ENCODE data around the gene LGALS12. TPM values are rescaled to one million over a fixed set of nuclear protein-coding genes. Genes with fewer than 3 reads are reported as not detected.

LGALS12 gene, protein sequence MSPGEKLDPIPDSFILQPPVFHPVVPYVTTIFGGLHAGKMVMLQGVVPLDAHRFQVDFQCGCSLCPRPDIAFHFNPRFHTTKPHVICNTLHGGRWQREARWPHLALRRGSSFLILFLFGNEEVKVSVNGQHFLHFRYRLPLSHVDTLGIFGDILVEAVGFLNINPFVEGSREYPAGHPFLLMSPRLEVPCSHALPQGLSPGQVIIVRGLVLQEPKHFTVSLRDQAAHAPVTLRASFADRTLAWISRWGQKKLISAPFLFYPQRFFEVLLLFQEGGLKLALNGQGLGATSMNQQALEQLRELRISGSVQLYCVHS
- under 1 TPM; 0.14 to 0.29 (median 0.27) TPM for polyA plus RNA-seq (ENCODE audit: insufficient read length in 4 of 4)

DNA sequence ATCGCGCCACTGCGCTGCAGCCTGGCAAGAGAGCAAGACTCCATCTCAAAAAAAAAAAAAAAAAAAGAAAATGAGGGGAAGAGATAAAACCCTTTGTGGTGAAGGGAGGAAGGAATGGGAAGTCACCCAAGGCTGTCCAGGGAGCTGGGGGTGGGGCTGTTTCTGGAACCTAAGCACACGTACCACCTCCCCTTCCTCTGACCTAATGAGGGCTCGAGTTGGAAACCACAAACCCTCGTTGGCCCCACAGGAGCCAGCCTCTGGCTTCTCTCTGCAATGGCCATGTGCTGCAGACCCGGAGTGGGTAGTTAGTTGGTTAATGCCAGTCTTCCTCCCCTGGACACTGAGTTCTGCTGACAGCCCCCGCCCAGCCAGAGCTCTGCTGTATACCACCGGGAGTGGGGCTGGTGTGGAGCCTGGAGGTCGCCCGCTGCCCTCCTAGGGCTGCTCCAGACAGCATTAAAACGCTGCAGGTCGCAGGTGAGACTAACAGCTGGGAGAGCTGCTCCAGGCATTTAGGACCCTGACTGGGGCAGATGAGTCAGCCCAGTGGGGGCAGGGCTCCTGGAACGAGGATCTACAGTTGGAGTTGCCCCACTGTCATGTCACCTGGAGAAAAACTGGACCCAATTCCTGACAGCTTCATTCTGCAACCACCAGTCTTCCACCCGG, at the start of gene LGALS12:
LGALS12 (plus strand) TSS at position 228 of the 672 bp plus-strand sequence; CDS start at position 603, 375 bp downstream.
- no peak for DNase-seq (ENCODE audit: low read depth in 4 of 4, low spot score in 2 of 4)

DNA sequence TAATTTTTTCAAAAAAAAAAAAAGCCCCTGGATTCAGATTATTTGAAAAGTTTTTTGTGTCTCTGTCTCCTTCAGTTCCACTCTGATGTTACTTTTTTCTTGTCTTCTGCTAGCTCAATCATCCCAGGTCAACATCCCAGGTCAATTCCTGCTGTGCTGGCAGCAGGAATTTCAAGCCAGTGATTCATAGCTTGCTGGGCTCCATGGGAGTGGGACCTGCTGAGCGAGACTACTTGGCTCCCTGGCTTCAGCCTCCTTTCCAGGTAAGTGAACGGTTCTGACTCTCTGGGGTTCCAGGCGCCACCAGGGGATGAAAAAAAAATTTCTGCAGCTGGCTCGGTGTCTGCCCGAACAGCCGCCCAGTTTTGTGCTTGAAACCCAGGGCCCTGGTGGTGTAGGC, 46.3 kb upstream of the LGALS12 start:
- no peak for DNase-seq (ENCODE audit: low read depth in 4 of 4, low spot score in 2 of 4)

DNA sequence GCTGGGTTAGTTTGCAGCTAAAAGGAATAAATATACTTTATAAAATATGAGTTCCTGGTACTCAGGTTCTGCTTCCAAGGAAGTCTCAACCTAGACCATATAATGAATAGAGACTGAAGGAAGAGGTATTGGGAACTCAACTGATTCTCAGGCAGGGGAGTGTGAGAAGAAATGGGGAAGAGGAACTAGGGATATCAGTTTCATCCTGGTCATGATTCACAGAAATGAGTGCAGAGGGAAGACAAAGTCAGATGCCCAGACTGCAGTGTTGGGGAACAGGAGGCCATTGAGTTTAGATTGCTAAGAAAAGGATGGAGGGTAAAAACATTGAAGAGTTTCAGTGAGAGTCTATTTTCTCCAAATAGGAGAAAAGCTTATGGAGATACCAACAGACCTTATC, 43.7 kb upstream of the LGALS12 start:
- DNase-seq (ENCODE audit: low read depth in 4 of 4, low spot score in 2 of 4) = no peak

DNA sequence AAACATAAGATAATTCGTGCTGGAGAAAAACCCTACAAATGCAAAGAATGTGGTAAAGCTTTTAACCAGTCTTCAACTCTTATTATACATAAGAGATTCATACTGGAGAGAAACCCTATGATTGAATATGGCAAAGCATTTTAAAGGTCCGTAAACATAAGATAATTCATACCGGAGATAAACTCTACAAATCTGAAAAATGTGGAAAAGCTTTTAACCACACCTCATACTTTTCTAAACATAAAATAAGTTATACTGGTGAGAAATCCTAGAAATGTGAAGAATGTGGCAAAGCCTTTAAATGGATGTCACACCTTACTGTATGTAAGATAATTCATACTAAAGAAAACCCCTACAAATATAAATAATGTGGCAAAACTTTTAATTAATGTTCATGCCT, 35.6 kb upstream of the LGALS12 start:
- DNase-seq (ENCODE audit: low read depth in 4 of 4, low spot score in 2 of 4) = no peak

DNA sequence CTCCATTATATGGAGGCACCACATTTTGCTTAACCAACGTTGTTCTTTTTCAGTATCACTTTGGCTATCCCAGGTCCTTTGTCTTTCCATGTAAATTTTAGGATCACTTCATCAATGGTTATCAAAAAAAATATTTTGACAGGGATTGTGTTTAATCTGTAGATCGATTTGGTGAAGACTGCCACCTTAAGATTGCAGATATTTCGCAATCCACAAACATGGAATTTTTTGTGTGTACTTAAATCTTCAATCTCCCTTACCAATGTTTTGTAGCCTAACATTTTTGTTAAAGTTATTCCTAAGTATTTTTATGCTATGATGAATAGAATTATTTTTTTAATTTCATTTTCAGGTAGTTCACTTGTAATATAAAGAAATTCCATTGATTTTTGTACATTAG, 33.5 kb upstream of the LGALS12 start:
- DNase-seq (ENCODE audit: low read depth in 4 of 4, low spot score in 2 of 4) = no peak

DNA sequence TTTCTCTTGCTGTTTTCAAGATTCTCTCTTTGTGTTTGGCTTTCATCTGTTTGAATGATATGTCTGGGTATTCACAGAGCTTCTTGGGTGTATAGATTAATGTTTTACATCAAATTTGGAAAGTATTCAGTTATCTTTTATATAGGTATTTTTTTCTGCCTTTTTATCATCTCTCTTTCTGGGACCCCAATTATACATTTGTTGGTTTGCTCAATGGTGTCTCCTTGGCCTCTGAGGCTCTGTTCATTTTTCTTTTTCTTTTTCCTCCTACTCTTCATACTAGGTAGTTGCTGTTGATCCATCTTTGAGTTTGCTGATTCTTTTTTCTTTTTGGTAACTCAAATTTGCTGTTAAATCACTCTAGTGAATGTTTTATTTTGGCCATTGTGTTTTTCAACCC, 29.3 kb upstream of the LGALS12 start:
- no peak for DNase-seq (ENCODE audit: low read depth in 4 of 4, low spot score in 2 of 4)

DNA sequence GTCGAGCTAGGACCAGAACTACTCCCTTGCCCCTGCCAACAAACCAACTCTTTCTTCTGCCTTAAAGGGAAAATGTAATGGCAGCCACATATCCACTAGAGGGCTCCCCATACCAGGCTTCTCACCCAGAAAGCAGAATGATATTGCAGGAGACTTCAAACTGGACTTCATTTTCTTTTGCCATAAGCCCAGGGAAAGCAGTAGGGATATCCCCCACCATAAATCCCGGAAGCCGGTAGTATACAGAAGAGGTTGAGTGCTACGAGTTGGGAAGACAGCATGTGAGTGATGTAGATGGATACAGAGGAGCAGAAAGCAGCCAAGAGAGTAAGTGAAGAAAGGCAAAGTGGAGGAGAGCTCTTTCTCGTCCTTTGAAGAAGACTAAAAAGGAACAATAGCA, 27.0 kb upstream of the LGALS12 start:
- DNase-seq (ENCODE audit: low read depth in 4 of 4, low spot score in 2 of 4) = peak; percentile 29 to 54 (median 44)

DNA sequence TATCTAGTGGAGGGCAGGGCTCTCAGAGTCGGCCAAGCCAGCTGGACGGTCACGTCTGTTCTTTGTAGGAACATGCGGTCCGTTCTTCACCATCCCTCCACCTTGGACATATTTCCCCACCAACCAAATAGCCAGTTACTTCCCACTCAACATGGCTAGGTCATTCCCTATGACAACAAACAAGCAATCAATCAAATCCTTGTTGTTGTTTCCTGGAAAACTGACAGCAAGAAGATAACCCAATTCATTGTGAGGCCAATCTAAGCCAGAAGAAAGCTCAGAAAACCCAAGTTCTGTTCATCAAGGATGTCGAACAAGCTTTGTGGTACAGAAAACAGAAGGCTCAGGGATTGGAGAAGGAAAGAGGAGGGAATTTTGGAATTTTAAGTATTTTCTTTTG, 25.8 kb upstream of the LGALS12 start:
- DNase-seq (ENCODE audit: low read depth in 4 of 4, low spot score in 2 of 4) = no peak

DNA sequence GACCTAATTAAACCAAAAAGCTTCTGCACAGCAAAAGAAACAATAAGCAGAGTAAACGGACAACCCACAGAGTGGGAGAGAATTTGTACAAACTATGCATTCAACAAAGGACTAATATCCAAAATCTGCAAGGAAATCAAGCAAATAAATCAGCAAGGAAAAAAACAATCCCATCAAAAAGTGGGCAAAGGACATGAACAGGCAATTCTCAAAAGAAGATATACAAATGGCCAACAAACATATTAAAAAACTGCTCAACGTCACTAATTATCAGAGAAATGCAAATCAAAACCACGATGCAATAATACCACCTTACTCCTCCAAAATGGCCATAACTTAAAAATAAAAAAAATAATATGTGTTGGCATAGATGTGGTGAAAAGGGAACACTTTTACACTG, 20.1 kb upstream of the LGALS12 start:
- DNase-seq (ENCODE audit: low read depth in 4 of 4, low spot score in 2 of 4) = no peak

DNA sequence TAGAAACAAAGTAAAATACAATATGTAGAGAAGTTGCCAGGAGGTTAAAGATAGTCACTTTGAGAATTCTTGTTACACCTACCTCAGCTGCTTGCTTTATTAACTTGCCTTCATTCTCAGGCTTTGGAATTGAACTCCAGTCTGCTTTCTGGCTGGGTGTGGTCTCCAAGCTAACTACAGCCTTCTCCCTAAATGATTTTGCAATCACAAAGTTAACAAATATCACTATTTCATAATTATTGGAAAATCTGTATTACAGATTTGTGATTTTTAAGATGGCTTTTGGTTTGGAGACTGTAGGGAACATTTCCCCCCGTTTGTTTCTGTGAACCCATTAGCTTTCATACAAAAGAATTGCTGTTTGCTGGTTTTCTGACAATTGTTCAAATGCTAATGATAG, 17.1 kb upstream of the LGALS12 start:
- no peak for DNase-seq (ENCODE audit: low read depth in 4 of 4, low spot score in 2 of 4)

DNA sequence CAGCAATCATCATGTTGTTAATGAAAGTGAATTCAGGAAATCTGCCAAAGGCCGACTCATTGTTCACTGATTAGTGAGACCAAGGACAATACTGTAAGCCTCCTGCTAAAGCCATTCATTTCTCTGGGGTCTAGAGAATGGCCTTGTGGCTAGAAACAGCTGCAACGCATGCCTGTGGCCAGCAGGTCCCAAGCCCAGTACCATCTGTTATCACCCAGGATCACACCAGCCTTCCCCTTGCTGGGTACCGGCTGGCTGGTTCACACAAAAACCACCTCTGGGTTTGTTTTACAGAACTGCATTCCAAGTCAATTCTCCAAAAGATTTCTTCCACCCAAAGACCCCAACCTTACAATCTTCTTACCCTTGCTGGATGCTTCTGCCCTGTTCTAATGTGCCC, 16.0 kb upstream of the LGALS12 start:
- DNase-seq (ENCODE audit: low read depth in 4 of 4, low spot score in 2 of 4) = no peak

DNA sequence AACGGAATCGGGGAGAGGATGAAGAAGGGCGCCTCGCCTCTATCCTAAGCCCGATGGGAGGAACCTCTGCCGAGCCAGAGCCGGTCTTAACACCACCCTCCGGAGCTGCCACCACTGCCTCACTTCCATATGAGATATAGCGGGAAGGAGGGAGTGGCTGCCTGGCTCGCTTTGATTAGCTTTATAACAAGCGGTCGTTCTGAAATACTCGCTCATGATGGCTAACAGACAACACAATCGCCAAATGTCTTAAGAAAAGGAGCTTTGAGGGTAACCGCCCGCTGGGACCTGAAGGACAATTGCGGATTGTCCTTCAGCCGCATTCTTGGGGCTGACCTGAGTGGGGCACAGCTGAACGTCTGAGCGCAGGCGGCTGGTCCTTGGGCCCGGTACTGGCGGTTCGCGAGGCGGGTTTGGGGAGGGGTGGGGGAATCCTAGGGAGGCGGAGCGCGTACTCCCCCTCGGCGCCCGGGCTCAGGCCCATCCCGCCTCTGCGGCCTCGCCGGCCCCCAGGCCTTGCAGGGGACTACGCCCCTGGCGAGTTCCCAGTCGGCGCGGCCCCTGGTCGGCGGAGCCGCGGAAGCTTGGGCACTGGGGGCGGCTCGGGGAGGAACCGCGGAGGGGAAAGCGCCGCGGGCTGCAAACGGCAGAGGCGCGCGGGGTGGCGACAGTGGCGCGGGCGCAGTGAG, 15.2 kb upstream of the LGALS12 start, which contains the start of gene PLAAT5:
PLAAT5 (minus strand) TSS at position 617 of the 689 bp plus-strand sequence; CDS start at position 484, 133 bp downstream.
- peak in 1 of 4 donors; percentile 11 for DNase-seq (ENCODE audit: low read depth in 4 of 4, low spot score in 2 of 4)

DNA sequence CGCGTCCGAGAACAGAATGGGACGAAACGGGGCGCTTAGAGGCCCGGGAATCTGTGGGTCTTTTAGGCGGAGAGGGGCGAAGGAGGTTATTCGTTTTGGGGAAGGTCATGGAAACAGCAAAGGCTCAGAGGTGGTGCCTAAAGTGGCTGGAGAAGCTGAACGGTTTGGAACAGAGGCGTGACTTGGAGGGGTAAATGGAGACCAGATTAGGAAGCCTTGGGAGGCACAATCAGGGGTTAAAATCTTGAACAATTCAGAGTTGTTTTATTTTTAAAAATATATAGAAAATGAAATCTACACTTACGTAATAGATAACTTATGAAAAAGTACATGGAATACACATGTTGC, 14.7 kb upstream of the LGALS12 start:
- DNase-seq (ENCODE audit: low read depth in 4 of 4, low spot score in 2 of 4) = no peak

DNA sequence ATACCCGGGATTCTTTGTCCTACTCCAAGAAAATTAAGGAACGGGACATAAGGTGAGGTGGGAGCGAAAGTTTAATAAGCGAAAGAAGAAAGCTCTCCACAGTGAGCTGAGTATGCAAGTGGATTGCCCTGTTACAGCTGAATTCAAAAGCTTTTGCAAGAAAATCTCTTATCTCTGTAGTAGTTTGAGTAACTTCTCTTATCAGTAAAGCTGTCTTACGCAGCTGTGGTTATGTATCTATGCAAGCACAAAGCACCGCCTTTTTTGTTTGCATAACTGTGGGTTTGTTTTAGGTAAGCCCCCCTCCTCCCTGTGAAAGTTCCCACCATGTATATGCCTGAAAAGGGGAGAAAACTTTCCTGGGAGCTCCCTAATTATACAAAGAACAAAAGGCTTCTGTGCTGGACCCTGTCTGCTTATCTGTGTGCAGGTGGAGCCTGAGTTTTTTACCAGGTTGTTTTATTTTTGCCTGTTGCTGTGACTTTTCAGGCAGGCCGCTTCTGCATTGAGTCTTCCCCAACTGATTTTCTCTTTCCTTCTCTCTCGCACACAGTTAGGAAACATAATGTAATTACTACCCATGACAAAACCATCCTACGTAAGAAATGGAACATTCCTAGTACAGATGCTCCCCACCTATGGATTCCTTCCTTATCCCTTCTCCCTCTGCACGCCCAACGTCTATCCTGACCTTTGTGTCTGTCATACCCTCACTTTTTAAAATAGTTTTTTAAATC, 14.1 kb upstream of the LGALS12 start:
- DNase-seq (ENCODE audit: low read depth in 4 of 4, low spot score in 2 of 4) = no peak

DNA sequence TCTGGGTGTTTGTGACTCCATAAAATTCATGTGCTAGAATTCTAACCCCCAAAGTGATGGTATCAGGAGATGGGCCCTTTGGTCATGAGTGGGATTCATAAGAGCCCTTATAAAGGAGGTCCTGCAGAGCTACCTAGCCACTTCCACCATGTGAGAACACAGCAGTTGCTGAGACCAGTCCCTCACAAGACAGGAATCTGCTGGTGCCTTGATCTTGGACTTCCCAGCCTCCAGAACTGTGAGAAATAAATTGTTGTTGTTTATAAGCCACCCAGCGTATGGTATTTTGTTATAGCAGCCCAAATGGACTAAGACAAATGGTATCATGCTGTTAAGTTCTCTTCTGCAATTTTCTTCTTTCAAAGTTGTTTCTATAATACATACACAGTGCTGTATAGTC, 13.4 kb upstream of the LGALS12 start:
- no peak for DNase-seq (ENCODE audit: low read depth in 4 of 4, low spot score in 2 of 4)

DNA sequence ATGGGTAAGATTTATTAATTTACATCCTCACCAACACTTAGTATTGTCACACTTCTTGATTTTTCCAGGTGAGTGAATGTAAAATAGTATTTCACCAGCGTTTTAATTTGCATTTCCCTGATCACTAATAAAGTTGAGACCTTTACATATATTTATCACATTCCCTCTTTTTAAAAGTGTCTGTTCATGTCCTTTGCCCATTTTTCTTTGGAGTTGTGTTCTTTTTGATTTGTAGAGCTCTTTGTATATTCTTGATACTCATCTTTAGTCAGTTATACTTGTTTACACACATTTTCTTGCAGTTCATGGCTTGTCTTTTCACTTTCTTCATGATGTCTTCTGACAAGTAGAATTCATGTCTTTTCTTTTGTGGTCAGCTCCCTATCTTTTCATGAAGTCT, 12.8 kb upstream of the LGALS12 start:
- no peak for DNase-seq (ENCODE audit: low read depth in 4 of 4, low spot score in 2 of 4)

DNA sequence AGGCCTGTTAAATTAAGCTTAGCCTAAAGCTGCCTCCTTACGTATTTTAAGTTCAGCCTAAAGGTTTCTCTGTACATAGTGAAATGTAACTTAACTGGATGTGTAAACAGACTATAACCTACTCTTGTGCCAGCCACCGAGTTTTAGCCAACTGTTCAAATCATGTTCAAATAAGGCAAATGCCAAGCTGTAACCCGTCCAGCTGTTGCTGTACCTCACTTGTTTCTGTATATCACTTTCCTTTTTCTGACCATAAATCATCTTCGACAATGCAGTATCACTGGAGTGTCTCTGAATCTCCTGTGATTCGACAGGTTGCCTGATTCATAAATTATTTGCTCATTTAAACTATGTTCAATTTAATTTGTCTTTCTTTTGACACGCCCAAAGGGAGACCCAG, 10.9 kb upstream of the LGALS12 start:
- no peak for DNase-seq (ENCODE audit: low read depth in 4 of 4, low spot score in 2 of 4)

DNA sequence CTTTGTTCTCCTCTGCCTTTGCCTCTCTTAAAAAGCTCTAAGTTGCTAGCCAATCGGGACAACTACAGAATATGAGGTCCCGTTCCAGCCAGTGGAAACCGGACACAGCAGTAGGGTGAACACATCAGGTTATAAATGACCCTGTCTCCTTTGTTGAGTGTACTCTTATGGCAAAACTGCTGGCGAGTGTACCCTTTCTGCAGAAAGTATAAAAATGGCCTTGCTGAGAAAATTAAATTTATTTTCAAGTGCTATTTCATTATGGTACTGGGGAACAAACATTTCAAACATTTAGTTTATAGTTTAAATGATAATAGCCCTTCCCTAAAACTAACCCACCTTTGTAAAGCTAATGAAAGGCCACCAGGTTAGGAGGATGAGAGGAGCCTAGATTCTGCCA, 6.0 kb upstream of the LGALS12 start:
- no peak for DNase-seq (ENCODE audit: low read depth in 4 of 4, low spot score in 2 of 4)

DNA sequence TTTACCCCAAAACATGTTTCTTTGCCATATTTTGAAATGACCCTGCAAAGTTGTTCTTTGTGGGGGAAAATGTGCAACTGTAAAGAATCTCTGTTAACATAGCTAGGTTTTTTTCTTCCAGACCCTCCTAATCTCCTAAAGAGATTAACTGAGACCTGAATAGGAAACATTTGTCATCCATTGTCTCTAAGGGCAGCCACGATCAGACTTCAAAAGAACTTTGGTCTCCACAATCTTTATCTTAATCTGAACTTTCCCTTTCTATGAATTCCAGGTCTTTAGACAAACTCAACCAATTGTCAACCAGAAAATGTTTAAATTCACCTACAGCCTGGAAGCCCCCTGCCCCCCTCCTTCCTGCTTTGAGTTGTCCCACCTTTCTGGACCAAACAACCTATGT, 4.6 kb upstream of the LGALS12 start:
- no peak for DNase-seq (ENCODE audit: low read depth in 4 of 4, low spot score in 2 of 4)

DNA sequence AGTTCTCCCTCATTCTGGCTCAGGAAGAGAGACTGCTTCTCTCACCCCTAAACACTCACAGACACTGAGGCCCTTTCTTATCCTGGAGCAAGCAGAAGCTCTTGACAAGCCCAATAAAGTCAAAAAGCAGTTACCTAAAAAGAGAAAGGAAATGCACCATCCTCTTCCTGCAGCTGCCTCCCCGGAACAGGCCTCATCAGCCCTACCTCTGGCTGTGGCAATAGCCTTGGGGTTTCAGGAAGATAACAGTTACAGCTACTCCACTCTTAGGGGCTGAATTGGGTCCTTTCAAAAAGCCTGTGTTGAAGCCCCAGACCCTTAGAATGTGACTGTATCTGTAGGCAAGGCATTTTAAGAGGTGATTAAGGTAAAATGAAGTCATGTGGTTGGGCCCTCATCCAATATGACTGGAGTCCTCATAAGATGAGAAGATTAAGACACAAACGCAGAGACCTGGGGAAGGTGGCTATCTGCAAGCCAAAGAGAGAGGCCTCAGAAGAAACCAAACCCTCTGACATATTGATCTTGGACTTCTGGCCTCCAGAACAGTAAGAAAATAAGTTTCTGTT, 3.5 kb upstream of the LGALS12 start:
- no peak for DNase-seq (ENCODE audit: low read depth in 4 of 4, low spot score in 2 of 4)

DNA sequence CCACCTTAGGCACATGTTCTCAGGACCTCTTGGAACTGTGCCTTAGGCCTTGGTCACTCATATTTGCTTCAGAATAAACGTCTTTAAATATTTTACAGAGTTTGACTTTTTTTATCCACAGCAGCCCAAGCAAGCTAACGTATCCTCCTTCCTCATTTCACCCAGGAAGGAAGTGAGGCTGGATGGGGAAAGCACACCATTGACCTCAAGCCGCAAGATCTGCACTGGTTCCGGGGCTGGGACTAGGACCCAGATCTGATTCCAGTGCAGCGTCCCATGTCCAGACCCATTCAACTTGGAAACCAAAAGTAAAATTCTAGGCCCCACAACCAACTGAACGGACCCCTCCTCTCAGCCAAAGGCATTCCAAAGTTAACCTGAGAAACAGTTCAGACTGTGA, 2.4 kb upstream of the LGALS12 start:
- DNase-seq (ENCODE audit: low read depth in 4 of 4, low spot score in 2 of 4) = no peak

Data from left renal cortex interstitium (tissue), 4 donors.